ENCODE measurements around the gene ARCN1.

The ARCN1 gene

DNA sequence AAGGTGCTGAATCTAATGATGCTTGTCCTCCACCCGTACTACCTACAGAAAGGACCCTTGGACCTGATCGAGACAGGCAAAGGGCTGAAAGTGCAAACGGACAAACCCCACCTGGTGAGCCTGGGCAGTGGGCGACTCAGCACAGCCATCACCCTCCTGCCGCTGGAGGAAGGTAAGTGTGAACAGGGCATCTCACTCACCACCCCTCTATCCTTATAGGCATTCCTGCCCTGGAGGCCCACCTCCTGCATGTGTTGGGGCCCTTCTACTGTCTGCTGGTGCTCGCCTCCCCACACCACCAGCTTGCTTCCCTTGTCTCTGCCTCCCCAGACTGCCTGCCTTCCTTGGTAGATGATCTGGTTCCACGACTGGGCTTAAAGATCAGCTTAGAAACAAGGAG, 42.3 kb downstream of the ARCN1 start:
- ChIA-PET POLR2A (no interaction called here), CTCF (interaction anchor here (1.3 to 2.0 kb wide), 5 partner anchors 12 to 75 kb away, joined by 3 to 9 read pairs (median 4); no protein-coding TSS in a partner anchor)
- DNase-seq (ENCODE audit: extremely low spot score): no peak
- TF ChIP-seq, protein P1, sequence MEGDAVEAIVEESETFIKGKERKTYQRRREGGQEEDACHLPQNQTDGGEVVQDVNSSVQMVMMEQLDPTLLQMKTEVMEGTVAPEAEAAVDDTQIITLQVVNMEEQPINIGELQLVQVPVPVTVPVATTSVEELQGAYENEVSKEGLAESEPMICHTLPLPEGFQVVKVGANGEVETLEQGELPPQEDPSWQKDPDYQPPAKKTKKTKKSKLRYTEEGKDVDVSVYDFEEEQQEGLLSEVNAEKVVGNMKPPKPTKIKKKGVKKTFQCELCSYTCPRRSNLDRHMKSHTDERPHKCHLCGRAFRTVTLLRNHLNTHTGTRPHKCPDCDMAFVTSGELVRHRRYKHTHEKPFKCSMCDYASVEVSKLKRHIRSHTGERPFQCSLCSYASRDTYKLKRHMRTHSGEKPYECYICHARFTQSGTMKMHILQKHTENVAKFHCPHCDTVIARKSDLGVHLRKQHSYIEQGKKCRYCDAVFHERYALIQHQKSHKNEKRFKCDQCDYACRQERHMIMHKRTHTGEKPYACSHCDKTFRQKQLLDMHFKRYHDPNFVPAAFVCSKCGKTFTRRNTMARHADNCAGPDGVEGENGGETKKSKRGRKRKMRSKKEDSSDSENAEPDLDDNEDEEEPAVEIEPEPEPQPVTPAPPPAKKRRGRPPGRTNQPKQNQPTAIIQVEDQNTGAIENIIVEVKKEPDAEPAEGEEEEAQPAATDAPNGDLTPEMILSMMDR (IDR thresholded peaks at IDR 0.05; ENCODE audit: control extremely low read depth, extremely low read depth, low read depth, missing control alignments): no peak

GRCh38 chr11:118615282-118615975, 43.2 kb downstream of the ARCN1 start:
- CTCF ChIA-PET: interaction anchor here (1.3 to 1.5 kb wide), 2 partner anchors 11 to 23 kb away, joined by 3 to 4 read pairs; no protein-coding TSS in a partner anchor
- TF ChIP-seq, protein P1 (IDR thresholded peaks at IDR 0.05; ENCODE audit: control extremely low read depth, extremely low read depth, low read depth, missing control alignments): no peak
- DNase-seq (ENCODE audit: extremely low spot score): no peak
- POLR2A ChIA-PET: no interaction called here

GRCh38 chr11:118615976-118616371, 43.8 kb downstream of the ARCN1 start:
- TF ChIP-seq, protein P1 (IDR thresholded peaks at IDR 0.05; ENCODE audit: control extremely low read depth, extremely low read depth, low read depth, missing control alignments): no peak
- DNase-seq (ENCODE audit: extremely low spot score): no peak
- CTCF ChIA-PET: no interaction called here
- POLR2A ChIA-PET: no interaction called here

- TF ChIP-seq, protein P1 (IDR thresholded peaks at IDR 0.05; ENCODE audit: control extremely low read depth, extremely low read depth, low read depth, missing control alignments): no peak
- ChIA-PET POLR2A (interaction anchor here (0.5 kb wide), 1 partner anchor 255 kb away, joined by 4 read pairs; no protein-coding TSS in a partner anchor), CTCF (interaction anchor here (1.1 to 1.2 kb wide), 2 partner anchors 11 to 71 kb away, joined by 3 read pairs; partner anchors contain the start of gene PHLDB1)
- no peak for DNase-seq (ENCODE audit: extremely low spot score)
Observed at GRCh38 chr11:118618115-118618990, 46.1 kb downstream of the ARCN1 start.

- CTCF ChIA-PET: interaction anchor here (1.1 to 1.2 kb wide), 2 partner anchors 12 to 71 kb away, joined by 3 read pairs; partner anchors contain the start of gene PHLDB1
- POLR2A ChIA-PET: interaction anchor here (0.5 kb wide), 1 partner anchor 256 kb away, joined by 4 read pairs; no protein-coding TSS in a partner anchor
- TF ChIP-seq, protein P1 (IDR thresholded peaks at IDR 0.05; ENCODE audit: control extremely low read depth, extremely low read depth, low read depth, missing control alignments): no peak
- DNase-seq (ENCODE audit: extremely low spot score): no peak
Observed at GRCh38 chr11:118618991-118619375, 46.8 kb downstream of the ARCN1 start.

GRCh38 chr11:118619444-118620197, 47.4 kb downstream of the ARCN1 start:
- POLR2A ChIA-PET: no interaction called here
- TF ChIP-seq, protein P1 (IDR thresholded peaks at IDR 0.05; ENCODE audit: control extremely low read depth, extremely low read depth, low read depth, missing control alignments): no peak
- CTCF ChIA-PET: interaction anchor here (1.1 kb wide), 1 partner anchor 12 kb away, joined by 3 read pairs; the partner anchor contains the start of gene PHLDB1
- no peak for DNase-seq (ENCODE audit: extremely low spot score)

All from GM10248 (cell line).